Measurements from ENCODE around the gene UMODL1.

DNA sequence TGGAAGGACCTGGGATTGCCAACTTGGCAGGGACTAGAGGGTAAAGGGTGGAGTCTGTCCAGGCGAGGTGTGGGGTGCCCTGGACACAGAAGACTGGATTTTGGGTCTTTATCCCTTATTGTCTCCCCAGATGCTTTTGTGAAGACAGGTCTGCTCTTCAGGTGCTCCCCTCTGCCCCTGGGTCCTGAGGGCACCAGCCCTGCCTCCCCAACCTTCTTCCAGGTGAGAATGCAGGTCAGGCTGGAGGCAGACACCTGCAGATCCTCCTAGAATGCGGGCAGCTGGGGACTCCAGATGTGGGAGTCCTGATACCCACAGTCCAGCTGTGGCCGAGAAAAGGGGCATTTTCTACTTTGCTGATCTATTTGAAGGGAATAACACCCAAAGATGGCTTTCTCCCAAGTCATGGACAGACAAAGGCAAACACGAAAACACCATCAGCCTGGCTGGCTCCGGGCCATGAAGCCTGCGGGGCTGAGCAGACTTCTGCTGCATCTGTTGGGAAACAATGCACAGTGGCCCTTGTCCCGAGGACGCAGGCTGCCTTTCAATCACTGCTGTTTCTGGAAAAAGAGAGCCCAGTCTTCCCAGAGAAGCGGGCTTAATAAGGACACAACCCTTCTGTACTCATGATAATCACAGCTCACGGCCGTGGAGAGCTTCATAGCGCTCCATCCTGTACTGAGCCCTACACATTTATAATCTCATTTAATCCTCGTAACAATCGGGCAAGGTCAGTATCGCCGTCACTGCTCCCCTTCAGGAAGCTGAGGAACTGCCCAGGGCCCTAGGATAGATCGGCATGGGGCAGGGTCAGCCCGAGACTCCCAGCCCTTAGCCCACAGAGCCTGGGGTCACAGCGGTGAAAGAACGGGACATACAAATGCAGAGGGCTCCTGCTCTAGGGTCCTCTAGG is 85.8 kb downstream of the UMODL1 start:
- TF ChIP-seq EP300 (IDR thresholded peaks at IDR 0.05) (no peak), POLR2A (IDR thresholded peaks at IDR 0.05) (no peak)
- TF ChIP-seq, protein P1, sequence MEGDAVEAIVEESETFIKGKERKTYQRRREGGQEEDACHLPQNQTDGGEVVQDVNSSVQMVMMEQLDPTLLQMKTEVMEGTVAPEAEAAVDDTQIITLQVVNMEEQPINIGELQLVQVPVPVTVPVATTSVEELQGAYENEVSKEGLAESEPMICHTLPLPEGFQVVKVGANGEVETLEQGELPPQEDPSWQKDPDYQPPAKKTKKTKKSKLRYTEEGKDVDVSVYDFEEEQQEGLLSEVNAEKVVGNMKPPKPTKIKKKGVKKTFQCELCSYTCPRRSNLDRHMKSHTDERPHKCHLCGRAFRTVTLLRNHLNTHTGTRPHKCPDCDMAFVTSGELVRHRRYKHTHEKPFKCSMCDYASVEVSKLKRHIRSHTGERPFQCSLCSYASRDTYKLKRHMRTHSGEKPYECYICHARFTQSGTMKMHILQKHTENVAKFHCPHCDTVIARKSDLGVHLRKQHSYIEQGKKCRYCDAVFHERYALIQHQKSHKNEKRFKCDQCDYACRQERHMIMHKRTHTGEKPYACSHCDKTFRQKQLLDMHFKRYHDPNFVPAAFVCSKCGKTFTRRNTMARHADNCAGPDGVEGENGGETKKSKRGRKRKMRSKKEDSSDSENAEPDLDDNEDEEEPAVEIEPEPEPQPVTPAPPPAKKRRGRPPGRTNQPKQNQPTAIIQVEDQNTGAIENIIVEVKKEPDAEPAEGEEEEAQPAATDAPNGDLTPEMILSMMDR (IDR thresholded peaks at IDR 0.05): no peak

All from suprapubic skin (tissue), 3 donors.